ENCODE measurements around the gene NTF4.
A peak's percentile ranks its signal among the peaks of the same experiment; 100 is the strongest.

Gene NTF4

DNA sequence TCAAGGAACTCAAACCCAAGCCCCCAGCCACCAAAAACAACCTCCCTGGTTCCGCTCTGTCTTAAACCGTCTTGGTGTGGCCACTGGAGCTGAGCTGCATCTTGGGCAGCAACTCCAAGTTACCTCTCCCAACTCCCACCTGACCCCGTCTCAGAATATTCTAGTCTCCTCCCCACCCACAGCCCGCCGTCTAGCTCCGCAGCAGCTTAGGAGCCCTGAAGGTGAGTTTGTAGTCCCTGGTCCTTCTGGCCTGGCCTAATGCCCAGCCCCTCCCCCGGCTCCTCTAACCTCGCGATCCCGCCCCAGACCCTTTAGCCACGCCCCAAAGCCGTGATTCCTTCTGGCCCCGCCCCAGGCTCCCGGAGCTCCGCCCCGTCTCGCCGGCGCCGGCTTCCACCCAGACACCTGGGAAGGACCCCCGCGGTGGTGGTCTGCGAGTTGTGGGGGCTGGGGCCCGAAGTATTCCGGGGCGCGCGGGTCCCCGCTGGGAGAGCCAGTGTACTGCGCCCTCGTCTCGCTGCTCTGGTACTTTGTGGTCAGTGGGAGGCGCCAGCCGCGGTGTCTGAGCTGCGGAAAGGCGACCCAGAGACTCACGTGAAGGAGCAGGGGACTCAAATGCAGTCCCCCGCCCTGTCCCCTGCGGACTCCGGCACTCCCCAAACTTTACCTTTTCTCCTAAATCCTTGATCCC lies 45.2 kb downstream of the NTF4 start:
- peak; percentile 68 to 74 for DNase-seq

DNA sequence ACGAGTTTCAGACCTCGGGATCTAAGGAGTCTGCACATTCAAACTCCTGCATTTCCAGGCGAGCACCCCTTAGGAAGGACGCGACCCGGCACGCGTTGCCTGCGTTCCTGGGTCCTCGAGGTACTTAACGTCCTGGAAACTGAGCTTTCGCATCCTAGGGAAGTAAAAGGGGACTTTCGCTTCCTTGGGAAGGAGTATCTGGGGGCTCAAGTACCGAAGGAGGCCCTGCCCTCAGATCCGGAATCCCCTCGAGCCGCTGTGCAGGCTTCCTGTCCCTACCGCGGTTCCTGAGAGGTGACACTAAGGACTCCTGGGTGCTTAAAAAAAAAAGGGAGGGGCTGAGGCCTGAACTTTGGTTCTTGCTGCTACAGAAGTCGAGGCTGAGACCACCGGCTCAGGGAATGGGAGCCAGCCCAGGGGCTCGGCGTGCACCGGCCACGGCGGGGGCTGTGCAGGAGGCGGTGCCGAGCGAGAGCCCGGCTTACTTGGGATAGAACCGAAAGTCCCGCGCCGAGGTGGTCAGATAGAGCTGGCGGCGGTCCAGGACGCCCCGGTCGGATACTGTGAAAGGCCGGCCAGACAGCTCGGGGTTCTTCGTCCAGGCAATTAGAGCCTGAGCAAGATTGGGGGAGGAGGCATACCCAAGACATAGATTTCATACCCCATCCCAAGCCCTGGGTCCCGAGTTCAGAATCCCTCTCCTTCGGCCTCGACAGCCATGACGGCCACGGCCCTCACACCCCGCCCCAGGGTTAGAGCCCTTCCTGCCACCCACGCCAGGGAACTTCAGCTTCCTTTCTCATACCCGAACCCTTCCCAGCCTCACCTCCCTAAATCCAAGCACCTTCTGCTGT lies 46.0 kb downstream of the NTF4 start:
- DNase-seq: peak in 1 of 2 experiments; percentile 27

DNA sequence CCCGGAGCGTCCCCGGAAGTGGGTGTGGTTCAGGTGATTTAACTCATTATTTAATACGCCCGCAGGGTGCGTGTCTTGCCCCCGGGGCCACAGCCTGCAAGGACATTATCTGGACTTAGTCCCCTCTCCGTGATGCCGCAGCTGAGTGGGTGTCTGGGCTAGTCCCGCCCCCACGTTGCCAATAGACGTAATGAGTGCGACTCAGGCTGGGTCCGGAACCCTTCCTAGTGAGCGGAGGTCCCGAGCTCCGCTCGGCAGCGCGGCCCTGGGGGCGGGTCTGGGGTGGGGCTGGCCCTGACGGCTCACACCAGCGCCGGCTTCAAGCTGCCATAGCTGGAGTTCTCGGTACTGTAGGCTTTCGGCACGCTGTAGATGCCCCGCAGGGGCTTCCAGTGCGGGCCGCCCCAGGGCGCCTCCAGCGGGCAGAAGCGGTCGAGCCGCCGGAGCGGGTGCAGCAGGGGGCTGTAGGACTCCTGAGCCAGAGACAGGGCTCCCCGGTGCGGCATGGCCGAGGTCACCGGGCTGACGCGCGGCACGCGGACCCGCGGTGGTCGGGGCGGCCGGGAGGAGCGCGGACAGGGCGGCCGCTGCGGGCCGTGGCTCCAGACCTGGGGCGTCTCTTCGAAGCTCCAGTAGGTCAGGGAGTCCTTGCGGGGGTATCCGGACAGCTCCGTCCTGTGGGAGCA lies 46.8 kb downstream of the NTF4 start:
- DNase-seq: peak; percentile 62 to 69

DNA sequence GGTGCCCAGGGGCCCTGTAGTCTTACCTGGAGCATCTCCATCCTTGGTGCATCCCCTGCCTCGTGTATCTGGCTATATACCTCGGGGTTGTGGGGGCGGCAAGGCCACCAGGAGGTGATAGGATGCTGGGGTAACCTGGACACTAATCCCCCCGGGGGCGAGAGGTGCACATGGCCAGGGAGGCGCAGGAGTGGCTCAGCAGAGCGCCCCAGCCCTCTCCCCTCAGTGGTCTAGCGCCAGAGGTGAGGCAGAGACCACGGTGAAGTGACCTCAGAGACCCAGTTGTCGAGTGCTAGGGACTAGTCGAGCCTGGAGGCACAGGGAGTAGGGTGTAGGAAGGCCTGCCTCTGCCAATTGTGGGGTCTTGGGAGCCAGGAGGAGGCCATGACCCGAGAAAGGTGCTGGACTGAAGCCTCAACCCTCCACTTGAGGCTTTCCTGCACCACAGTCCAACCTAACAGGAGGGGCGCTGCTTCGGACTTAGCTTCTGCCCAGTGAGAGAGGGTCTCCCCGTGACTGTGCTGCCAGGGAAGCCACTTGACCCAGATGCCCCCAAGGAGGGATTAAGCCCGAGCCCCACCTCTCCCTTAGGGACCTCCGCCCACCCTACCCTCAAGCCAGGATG lies 47.5 kb downstream of the NTF4 start, which contains the start of gene LHB:
LHB (minus strand) TSS at position 51 of the 625 bp plus-strand sequence; CDS start at position 41, 10 bp downstream.
- no peak for DNase-seq

DNA sequence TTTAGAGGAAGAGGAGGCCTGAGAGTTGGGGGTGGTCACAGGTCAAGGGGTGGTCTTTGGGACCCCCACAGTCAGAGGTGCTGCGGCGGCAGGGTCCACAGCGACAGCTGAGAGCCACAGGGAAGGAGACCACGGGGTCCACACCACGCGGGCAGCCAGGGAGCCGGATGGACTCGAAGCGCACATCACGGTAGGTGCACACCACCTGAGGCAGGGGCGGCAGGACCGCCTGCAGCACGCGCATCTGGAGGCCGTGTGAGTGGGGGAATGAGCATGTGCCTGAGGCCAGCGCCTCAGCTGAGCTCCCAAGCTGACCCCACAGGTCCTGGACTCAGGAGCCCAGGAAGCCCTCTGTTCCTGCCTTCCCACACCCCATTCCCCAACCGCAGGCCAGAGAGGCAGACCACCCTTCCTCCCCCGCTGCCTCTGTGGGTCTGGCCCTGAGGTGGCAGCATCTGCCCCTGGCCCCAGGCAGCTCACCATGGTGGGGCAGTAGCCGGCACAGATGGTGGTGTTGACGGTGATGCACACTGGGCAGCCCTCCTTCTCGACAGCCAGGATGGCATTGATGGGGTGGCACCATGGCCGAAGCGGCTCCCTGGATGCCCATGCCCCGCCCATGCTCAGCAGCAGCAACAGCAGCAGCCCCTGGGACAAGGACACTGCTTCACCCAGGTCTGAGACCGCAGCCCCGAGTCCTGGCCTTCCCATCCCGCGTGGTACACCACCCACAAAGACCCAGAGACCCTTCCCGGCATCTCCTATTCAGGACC lies 48.4 kb downstream of the NTF4 start:
- no peak for DNase-seq

DNA sequence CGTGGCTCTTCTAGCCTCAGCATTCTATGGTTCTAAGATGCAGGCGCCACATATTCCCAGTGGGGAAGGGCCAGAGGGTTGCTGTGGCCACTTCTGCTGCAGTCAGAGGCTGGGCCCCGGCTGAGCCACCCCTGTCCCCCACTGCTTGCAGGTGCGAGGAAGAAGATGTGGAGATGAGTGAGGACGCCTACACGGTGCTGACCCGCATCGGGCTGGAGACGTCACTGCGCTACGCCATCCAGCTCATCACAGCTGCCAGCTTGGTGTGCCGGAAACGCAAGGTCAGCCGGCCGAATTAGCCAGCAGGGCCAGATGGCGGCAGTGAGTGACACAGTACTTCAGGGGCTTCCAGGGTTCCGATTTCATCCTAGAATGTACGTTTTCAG lies 49.8 kb downstream of the NTF4 start:
- no peak for DNase-seq

DNA sequence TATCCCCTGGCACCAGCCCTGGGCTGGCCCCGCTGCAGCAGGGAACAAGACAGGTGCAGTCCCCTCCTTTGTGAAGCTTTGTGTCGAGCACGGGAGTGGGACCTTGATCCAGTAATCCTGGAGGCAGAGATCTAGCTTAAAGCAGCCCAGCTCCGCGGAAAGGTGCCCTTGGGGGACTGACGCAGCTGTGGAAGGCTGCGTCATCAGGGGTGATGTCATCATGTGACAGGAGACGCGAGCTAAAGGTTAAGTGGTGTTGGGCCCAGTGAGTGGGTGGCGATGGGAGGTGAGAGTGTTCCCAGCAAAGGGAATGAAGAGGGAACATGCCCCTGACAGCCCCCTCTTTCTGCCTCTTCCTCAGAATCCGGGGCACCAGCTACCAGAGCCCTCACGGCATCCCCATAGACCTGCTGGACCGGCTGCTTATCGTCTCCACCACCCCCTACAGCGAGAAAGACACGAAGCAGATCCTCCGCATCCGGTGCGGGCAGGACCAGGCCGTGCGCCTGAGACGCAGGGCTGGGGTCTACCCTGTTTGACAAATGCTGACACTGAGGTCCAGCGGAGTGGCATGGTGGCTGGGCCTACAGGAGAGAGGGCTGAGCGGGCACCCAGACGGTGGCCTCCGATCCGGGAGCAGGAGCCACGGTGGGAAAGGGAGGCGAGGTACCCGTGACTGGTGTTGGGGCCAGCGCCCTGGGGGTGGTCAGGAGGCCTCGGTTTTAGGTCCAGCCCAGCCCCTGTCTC lies 50.3 kb downstream of the NTF4 start:
- no peak for DNase-seq

DNA sequence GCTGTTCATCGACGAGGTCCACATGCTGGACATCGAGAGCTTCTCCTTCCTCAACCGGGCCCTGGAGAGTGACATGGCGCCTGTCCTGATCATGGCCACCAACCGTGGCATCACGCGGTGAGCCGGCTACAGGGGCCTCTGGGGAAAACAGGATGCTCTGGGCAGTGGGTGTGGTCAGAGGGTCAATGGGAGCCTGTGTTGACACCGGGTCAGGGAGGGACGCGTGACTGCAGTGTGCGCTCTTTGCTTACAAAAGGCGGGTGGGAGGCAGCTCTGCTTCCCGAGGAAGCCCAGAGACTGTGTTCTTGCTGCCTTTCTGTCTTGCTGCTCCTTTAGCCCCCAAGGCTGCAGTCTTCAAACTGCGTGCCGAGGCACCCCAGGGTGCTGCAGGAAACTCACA lies 53.4 kb downstream of the NTF4 start:
- DNase-seq: no peak
